DOHH2 (cell line): Measurements from ENCODE around the gene PIK3C2B.

Source experiments
- H3F3A ChIP-seq: fragments of 200-600 bp; sonication (generic), shearing (Covaris generic); 2 replicates; pipeline ENCODE4 v1.6.0; 2016; ENCODE audit warnings: antibody characterized with exemption, mild to moderate bottlenecking; ENCODE audit not compliant: control insufficient read depth, insufficient read depth
- H3K27ac ChIP-seq: fragments of 200-600 bp; sonication (generic); 2 replicates; pipeline ENCODE4 v1.5.1; 2014; ENCODE audit warnings: low read depth, mild to moderate bottlenecking, low read length, moderate library complexity
- H3K27me3 ChIP-seq: fragments of 200-600 bp; sonication (generic); 2 replicates; pipeline ENCODE4 v1.6.1; 2014; ENCODE audit warnings: mild to moderate bottlenecking, low read length, mixed read lengths; ENCODE audit not compliant: control insufficient read depth
- H3K36me3 ChIP-seq: fragments of 200-600 bp; sonication (generic); 2 replicates; pipeline ENCODE4 v1.6.1; 2014; ENCODE audit warnings: mild to moderate bottlenecking, low read length, moderate library complexity, mixed read lengths; ENCODE audit not compliant: control insufficient read depth
- H3K4me1 ChIP-seq: fragments of 200-600 bp; sonication (generic); 2 replicates; pipeline ENCODE4 v1.6.1; 2014; ENCODE audit warnings: mild to moderate bottlenecking, low read length, mixed read lengths; ENCODE audit not compliant: control insufficient read depth
- H3K4me2 ChIP-seq: fragments of 200-600 bp; sonication (generic); 2 replicates; pipeline ENCODE4 v1.6.0; 2014; ENCODE audit warnings: mild to moderate bottlenecking, low read length, moderate library complexity
- H3K4me3 ChIP-seq: fragments of 200-600 bp; sonication (generic); 2 replicates; pipeline ENCODE4 v1.5.1; 2014; ENCODE audit warnings: mild to moderate bottlenecking, low read length, mixed read lengths
- H3K79me2 ChIP-seq: fragments of 200-600 bp; sonication (generic); 2 replicates; pipeline ENCODE4 v1.6.1; 2014; ENCODE audit warnings: mild to moderate bottlenecking, low read length, mixed read lengths; ENCODE audit not compliant: control insufficient read depth
- H3K9me2 ChIP-seq: fragments of 200-600 bp; sonication (generic); replicated peaks from 2 replicates; pipeline ENCODE4 v1.6.1; 2014; ENCODE audit warnings: mild to moderate bottlenecking, low read length, mixed read lengths; ENCODE audit not compliant: control insufficient read depth
- H3K9me3 ChIP-seq: fragments of 200-600 bp; sonication (generic); 2 replicates; pipeline ENCODE4 v1.6.1; 2014; ENCODE audit warnings: antibody characterized with exemption, low read length, mixed read lengths; ENCODE audit not compliant: control insufficient read depth, insufficient read depth
- H4K20me1 ChIP-seq: fragments of 200-600 bp; sonication (generic); 2 replicates; pipeline ENCODE4 v1.6.0; 2014; ENCODE audit warnings: low read depth, mild to moderate bottlenecking, antibody characterized with exemption, low read length, moderate library complexity; ENCODE audit not compliant: control insufficient read depth, insufficient read depth
- CTCF ChIP-seq: fragments of 200-600 bp; sonication (generic); IDR thresholded peaks from one replicate; pipeline ENCODE4 v1.5.1; 2014; ENCODE audit warnings: antibody characterized with exemption, mild to moderate bottlenecking, low read depth, low read length; ENCODE audit not compliant: poor library complexity, severe bottlenecking
- EZH2phosphoT487 ChIP-seq: fragments of 200-600 bp; sonication (generic); IDR thresholded peaks from 2 replicates; pipeline ENCODE4 v1.6.1; 2017; ENCODE audit warnings: borderline replicate concordance, mild to moderate bottlenecking, antibody characterized with exemption, low read length, moderate library complexity, mixed read lengths

The PIK3C2B gene

DNA sequence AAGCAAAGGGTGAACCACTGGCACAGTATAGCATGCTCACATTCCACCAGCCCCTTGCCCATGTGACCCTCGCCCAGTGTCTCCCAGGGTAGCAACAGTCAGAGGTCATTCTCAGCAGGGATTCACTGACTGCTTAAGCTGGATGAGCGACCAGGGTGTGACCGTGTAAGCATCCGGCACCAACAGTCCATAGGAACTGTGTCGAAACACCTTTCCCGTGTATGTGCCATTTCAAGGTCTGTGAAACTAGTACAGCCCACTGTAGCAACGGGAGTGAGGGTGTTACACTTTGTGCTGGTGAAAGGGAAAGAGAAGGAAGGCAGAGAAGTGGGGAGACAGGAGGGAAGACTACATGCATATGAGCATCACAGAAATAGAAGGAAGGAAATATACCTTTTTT is 10.8 kb downstream of the PIK3C2B start:
- no peaks in the 10 kb centered on the region for H3F3A ChIP-seq
- H3K79me2 ChIP-seq, result peaks cover 3% of the 10 kb centered on the region; the same call in 1 of the 2 replicates
- H4K20me1 ChIP-seq, result no peaks in the 10 kb centered on the region
- H3K36me3 ChIP-seq, result no peaks in the 10 kb centered on the region
- no peak overlapping the region for H3K4me2 ChIP-seq
- H3K9me3 ChIP-seq, result no peaks in the 10 kb centered on the region
- no peaks in the 10 kb centered on the region for H3K27me3 ChIP-seq
- no peaks in the 10 kb centered on the region for H3K9me2 ChIP-seq
- no peak overlapping the region for H3K27ac ChIP-seq
- H3K4me3 ChIP-seq, result no peak overlapping the region
- H3K4me1 ChIP-seq, result peaks cover 35% of the 10 kb centered on the region
- TF ChIP-seq EZH2phosphoT487 (no peak), CTCF (no peak)

- peaks cover 3% of the 10 kb centered on the region; the same call in 1 of the 2 replicates for H3K79me2 ChIP-seq
- H3K4me1 ChIP-seq, result peaks cover 44% of the 10 kb centered on the region
- H3K27me3 ChIP-seq, result no peaks in the 10 kb centered on the region
- H3K27ac ChIP-seq, result peak overlapping the region; percentile 53
- peak overlapping the region; percentile 71 for H3K4me2 ChIP-seq
- no peaks in the 10 kb centered on the region for H4K20me1 ChIP-seq
- H3K9me2 ChIP-seq, result no peaks in the 10 kb centered on the region
- TF ChIP-seq CTCF (peak; percentile 13), EZH2phosphoT487 (no peak)
- H3F3A ChIP-seq, result no peaks in the 10 kb centered on the region
- H3K9me3 ChIP-seq, result no peaks in the 10 kb centered on the region
- peak overlapping the region; percentile 61 for H3K4me3 ChIP-seq
- H3K36me3 ChIP-seq, result no peaks in the 10 kb centered on the region
Observed at GRCh38 chr1:204480515-204480914, 14.1 kb downstream of the PIK3C2B start.

- TF ChIP-seq EZH2phosphoT487 (no peak), CTCF (no peak)
- H3K79me2 ChIP-seq, result peaks cover 3% of the 10 kb centered on the region; the same call in 1 of the 2 replicates
- H3K9me3 ChIP-seq, result no peaks in the 10 kb centered on the region
- no peaks in the 10 kb centered on the region for H3K9me2 ChIP-seq
- no peak overlapping the region for H3K4me2 ChIP-seq
- H3K4me3 ChIP-seq, result no peak overlapping the region
- H4K20me1 ChIP-seq, result no peaks in the 10 kb centered on the region
- H3K27ac ChIP-seq, result no peak overlapping the region
- no peaks in the 10 kb centered on the region for H3K27me3 ChIP-seq
- no peaks in the 10 kb centered on the region for H3F3A ChIP-seq
- no peaks in the 10 kb centered on the region for H3K36me3 ChIP-seq
- peaks cover 52% of the 10 kb centered on the region for H3K4me1 ChIP-seq
Observed at GRCh38 chr1:204479387-204480136, 15.0 kb downstream of the PIK3C2B start.
